T-cell (primary cell): ENCODE results near the gene THAP7. TPM values are rescaled to one million over a fixed set of nuclear protein-coding genes. Genes with fewer than 3 reads are reported as not detected.

Experiments
- ATAC-seq, 4 experiments: fragments of 200-7000 bp in 3 of 4; fragments of 150-1000 bp in 1 of 4; cut with Tn5 transposase; replicated peaks in 1 of 4; 1 replicate in 3 of 4; 2 replicates in 1 of 4; pipeline ENCODE4 v1.10.0; 2021; ENCODE audit warnings: moderate library complexity in 3 of 4, mild to moderate bottlenecking in 2 of 4, moderate number of reproducible peaks in 1 of 4
- CTCF ChIA-PET, 2 donors: fragments of 300-600 bp; sonication (Branson Sonifier 250); formaldehyde crosslinking; loops; one replicate each; lab custom pipeline; 2022; ENCODE audit warnings: antibody characterized with exemption in 2 of 2; lab: Charles Lee
- POLR2A ChIA-PET, 2 donors: fragments of 300-600 bp; sonication (Branson Sonifier 250); formaldehyde crosslinking; loops; one replicate each; lab custom pipeline; 2022; ENCODE audit warnings: antibody characterized with exemption in 2 of 2; lab: Charles Lee
- DNase-seq, 35 experiments: peaks; one replicate each; pipeline versions ENCODE4 v3.0.0 to v3.0.0-alpha.2; 2013 to 2023
- H3K27ac ChIP-seq: one replicate; pipeline ENCODE4 v1.5.1; 2013; ENCODE audit warnings: low read length
- H3K27me3 ChIP-seq, 2 experiments: replicated peaks in 1 of 2; 1 replicate in 1 of 2; 2 replicates in 1 of 2; pipeline versions ENCODE4 v1.6.1 to v1.7.0; 2013; ENCODE audit warnings: low read length in 1 of 2, mixed read lengths in 1 of 2; ENCODE audit not compliant: control insufficient read depth in 2 of 2, insufficient read depth in 2 of 2; ENCODE audit errors: extremely low read depth in 1 of 2
- H3K36me3 ChIP-seq, 2 donors: 1 replicate in 1 of 2; 2 replicates in 1 of 2; pipeline versions ENCODE4 v1.6.1 to v1.7.0; 2013; ENCODE audit warnings: low read length in 1 of 2; ENCODE audit not compliant: control insufficient read depth in 2 of 2, insufficient read depth in 1 of 2; ENCODE audit errors: extremely low read depth in 1 of 2
- H3K4me1 ChIP-seq, 2 experiments: 1 replicate in 1 of 2; 2 replicates in 1 of 2; pipeline versions ENCODE4 v1.6.1 to v1.7.0; 2013; ENCODE audit warnings: low read length in 2 of 2, mixed read lengths in 1 of 2; ENCODE audit not compliant: insufficient read depth in 2 of 2, control insufficient read depth in 1 of 2; ENCODE audit errors: extremely low read depth in 1 of 2
- H3K4me3 ChIP-seq, 2 donors: 1 replicate in 1 of 2; 2 replicates in 1 of 2; pipeline versions ENCODE4 v1.5.1 to v1.7.0; 2013; ENCODE audit warnings: mild to moderate bottlenecking in 2 of 2, low read length in 1 of 2, moderate library complexity in 1 of 2; ENCODE audit not compliant: control insufficient read depth in 1 of 2; ENCODE audit errors: extremely low read depth in 1 of 2
- H3K9me3 ChIP-seq: 2 replicates; pipeline ENCODE4 v1.7.0; 2013
- H3K27ac Mint-ChIP-seq, 2 donors: one replicate each; pipeline ENCODE4 v1.8.0; 2020 to 2021; ENCODE audit warnings: mild to moderate bottlenecking in 2 of 2, mixed read lengths in 2 of 2
- H3K27me3 Mint-ChIP-seq, 2 donors: one replicate each; pipeline ENCODE4 v1.8.0; 2021 to 2022; ENCODE audit warnings: mixed read lengths in 2 of 2
- H3K36me3 Mint-ChIP-seq: one replicate; pipeline ENCODE4 v1.8.0; 2021; ENCODE audit warnings: mixed read lengths
- H3K4me1 Mint-ChIP-seq, 3 donors: one replicate each; pipeline ENCODE4 v1.8.0; 2020 to 2022; ENCODE audit warnings: mixed read lengths in 3 of 3, mild to moderate bottlenecking in 1 of 3
- H3K4me3 Mint-ChIP-seq, 3 donors: one replicate each; pipeline ENCODE4 v1.8.0; 2020 to 2022; ENCODE audit warnings: mild to moderate bottlenecking in 3 of 3, mixed read lengths in 3 of 3, moderate library complexity in 3 of 3
- H3K9me3 Mint-ChIP-seq, 3 donors: one replicate each; pipeline ENCODE4 v1.8.0; 2020 to 2022; ENCODE audit warnings: mixed read lengths in 3 of 3
- WGBS: methylation state at CpG from one replicate; pipeline ENCODE4 v1.1.5; 2013; ENCODE audit warnings: missing lambda C conversion rate; ENCODE audit not compliant: insufficient coverage; 5-methylcytosine and 5-hydroxymethylcytosine counted together
- total RNA-seq, 35 experiments: library from RNA in 6 of 35; stranded (reverse) in 6 of 35; fragments of 120-200 nt in 1 of 35; gene quantifications; one replicate each; pipeline versions ENCODE4 v1.2.1 to v1.2.4 and lab custom pipeline; 2013 to 2026

THAP7 gene
- total RNA-seq, 5 donors from 2014 or later (not counting 1 experiment from before 2014, with no cell fraction given), result 46.4 to 61.1 (median 56.8) TPM

GRCh38 chr22:21032037-21032867, 30.3 kb upstream of the THAP7 start, which contains the start of gene SLC7A4:
SLC7A4 (minus strand) TSS chr22:21032561; CDS start chr22:21031812, 749 bp downstream.
- no peak within 1 kb of the TSS for H3K27ac ChIP-seq
- POLR2A ChIA-PET, result no interaction called here
- H3K27me3 ChIP-seq, result peaks cover 0 to 65% of the 10 kb centered on the region in 2 experiments
- H3K27ac Mint-ChIP-seq, result no peak within 1 kb of the TSS
- H3K27me3 Mint-ChIP-seq, result peaks cover 22 to 45% of the 10 kb centered on the region in 2 donors
- peaks cover 0 to 13% of the 10 kb centered on the region in 2 experiments for H3K4me1 ChIP-seq
- H3K36me3 ChIP-seq, result no peaks in the 10 kb centered on the region
- H3K36me3 Mint-ChIP-seq, result no peaks in the 10 kb centered on the region
- peaks cover 1 to 5% (median 4%) of the 10 kb centered on the region in 3 donors for H3K4me1 Mint-ChIP-seq
- H3K9me3 Mint-ChIP-seq, result no peaks in the 10 kb centered on the region
- H3K4me3 ChIP-seq, result peak within 1 kb of the TSS in 1 of 2 donors; percentile 46
- ATAC-seq (peak; percentile 50 to 72 (median 63)), DNase-seq (peak in 3 of 35 experiments; percentile 13 to 24 (median 22))
- WGBS, result 10% methylated on average over 52 of the region's 59 CpGs
- H3K9me3 ChIP-seq, result no peaks in the 10 kb centered on the region
- peak within 1 kb of the TSS in 2 of 3 donors; percentile 25 to 54 for H3K4me3 Mint-ChIP-seq
- CTCF ChIA-PET, result no interaction called here

- Mint-ChIP-seq H3K36me3 (no peaks in the 10 kb centered on the region), H3K9me3 (no peaks in the 10 kb centered on the region), H3K27me3 (peaks cover 22 to 45% of the 10 kb centered on the region in 2 donors), H3K27ac (no peak overlapping the region), H3K4me3 (peak overlapping the region in 1 of 3 donors; percentile 44), H3K4me1 (peaks cover 1 to 5% (median 4%) of the 10 kb centered on the region in 3 donors)
- no peak for ATAC-seq
- peaks cover 0 to 72% of the 10 kb centered on the region in 2 experiments for H3K27me3 ChIP-seq
- ChIA-PET CTCF (no interaction called here), POLR2A (no interaction called here)
- H3K4me3 ChIP-seq, result peak overlapping the region in 1 of 2 donors; percentile 46
- no peak overlapping the region for H3K27ac ChIP-seq
- no peaks in the 10 kb centered on the region for H3K9me3 ChIP-seq
- 88% methylated on average over 16 of the region's 18 CpGs for WGBS
- no peaks in the 10 kb centered on the region for H3K36me3 ChIP-seq
- H3K4me1 ChIP-seq, result peaks cover 0 to 13% of the 10 kb centered on the region in 2 experiments
- no peak for DNase-seq
Observed at GRCh38 chr22:21031545-21032036, 29.7 kb upstream of the THAP7 start.

- no peaks in the 10 kb centered on the region for H3K36me3 ChIP-seq
- no peak overlapping the region for H3K4me3 ChIP-seq
- Mint-ChIP-seq H3K4me3 (peak overlapping the region in 2 of 3 donors; percentile 28 to 44), H3K4me1 (peaks cover 5 to 7% (median 7%) of the 10 kb centered on the region in 3 donors), H3K27me3 (peaks cover 22 to 43% of the 10 kb centered on the region in 2 donors), H3K9me3 (no peaks in the 10 kb centered on the region), H3K27ac (no peak overlapping the region), H3K36me3 (no peaks in the 10 kb centered on the region)
- no peak overlapping the region for H3K27ac ChIP-seq
- peaks cover 0 to 75% of the 10 kb centered on the region in 2 experiments for H3K27me3 ChIP-seq
- 92% methylated on average over 37 of the region's 40 CpGs for WGBS
- CTCF ChIA-PET, result no interaction called here
- peaks cover 0 to 16% of the 10 kb centered on the region in 2 experiments for H3K4me1 ChIP-seq
- POLR2A ChIA-PET, result no interaction called here
- no peaks in the 10 kb centered on the region for H3K9me3 ChIP-seq
- no peak for DNase-seq
- no peak for ATAC-seq
Observed at GRCh38 chr22:21030621-21031544, 29.0 kb upstream of the THAP7 start.

- Mint-ChIP-seq H3K4me3 (no peak overlapping the region), H3K27me3 (peaks cover 22 to 43% of the 10 kb centered on the region in 2 donors), H3K36me3 (no peaks in the 10 kb centered on the region), H3K4me1 (peaks cover 14 to 16% (median 15%) of the 10 kb centered on the region in 3 donors), H3K27ac (peak overlapping the region in 1 of 2 donors; percentile 41), H3K9me3 (no peaks in the 10 kb centered on the region)
- WGBS, result 80% methylated on average over 15 of the region's 15 CpGs
- DNase-seq, result no peak
- Histone ChIP-seq H3K4me3 (no peak overlapping the region), H3K27ac (no peak overlapping the region), H3K36me3 (no peaks in the 10 kb centered on the region), H3K27me3 (peaks cover 0 to 77% of the 10 kb centered on the region in 2 experiments), H3K4me1 (peaks cover 0 to 24% of the 10 kb centered on the region in 2 experiments), H3K9me3 (no peaks in the 10 kb centered on the region)
- ChIA-PET CTCF (no interaction called here), POLR2A (no interaction called here)
- no peak for ATAC-seq
Observed at GRCh38 chr22:21030032-21030431, 28.1 kb upstream of the THAP7 start.

- no peak for DNase-seq
- Histone ChIP-seq H3K36me3 (no peaks in the 10 kb centered on the region), H3K27me3 (peaks cover 0 to 77% of the 10 kb centered on the region in 2 experiments), H3K27ac (no peak overlapping the region), H3K4me1 (peaks cover 0 to 26% of the 10 kb centered on the region in 2 experiments), H3K9me3 (no peaks in the 10 kb centered on the region), H3K4me3 (no peak overlapping the region)
- H3K27me3 Mint-ChIP-seq, result peaks cover 22 to 42% of the 10 kb centered on the region in 2 donors
- ATAC-seq, result no peak
- no peaks in the 10 kb centered on the region for H3K36me3 Mint-ChIP-seq
- H3K9me3 Mint-ChIP-seq, result no peaks in the 10 kb centered on the region
- CTCF ChIA-PET, result no interaction called here
- 74% methylated on average over 12 of the region's 12 CpGs for WGBS
- POLR2A ChIA-PET, result no interaction called here
- peaks cover 15 to 17% (median 17%) of the 10 kb centered on the region in 3 donors for H3K4me1 Mint-ChIP-seq
- no peak overlapping the region for H3K4me3 Mint-ChIP-seq
- no peak overlapping the region for H3K27ac Mint-ChIP-seq
Observed at GRCh38 chr22:21029486-21030025, 27.6 kb upstream of the THAP7 start.
